Neural progenitor cell (in vitro differentiated cells): ENCODE data around the gene SLC20A1. TPM values are rescaled to one million over a fixed set of nuclear protein-coding genes. Genes with fewer than 3 reads are reported as not detected.
"Not testable (repeated sequence)": the region's sequence is repeated elsewhere in the genome, so short reads cannot be mapped to it uniquely, and the experiment has no call there.

Experiments
- DNase-seq: peaks from one replicate; pipeline ENCODE4 v3.0.0-alpha.2; 2016; ENCODE audit warnings: low spot score
- H2AFZ ChIP-seq: fragments of 200-600 bp; sonication (generic); replicated peaks from 2 replicates; pipeline ENCODE4 v1.6.1; 2016; ENCODE audit warnings: antibody characterized with exemption
- H3F3A ChIP-seq: fragments of 200-600 bp; sonication (generic); 2 replicates; pipeline ENCODE4 v1.6.1; 2016; ENCODE audit warnings: antibody characterized with exemption, low read depth
- H3K27ac ChIP-seq: fragments of 200-600 bp; sonication (generic); 2 replicates; pipeline ENCODE4 v1.5.1; 2016; ENCODE audit warnings: mild to moderate bottlenecking
- H3K27me3 ChIP-seq: fragments of 200-600 bp; sonication (generic); 2 replicates; pipeline ENCODE4 v1.6.1; 2016; ENCODE audit warnings: mild to moderate bottlenecking, moderate library complexity
- H3K36me3 ChIP-seq: fragments of 200-600 bp; sonication (generic); 2 replicates; pipeline ENCODE4 v1.5.1; 2016
- H3K4me1 ChIP-seq: fragments of 200-600 bp; sonication (generic); 2 replicates; pipeline ENCODE4 v1.6.1; 2016; ENCODE audit warnings: mixed run types
- H3K4me2 ChIP-seq: fragments of 200-600 bp; sonication (generic); 2 replicates; pipeline ENCODE4 v1.6.1; 2016
- H3K4me3 ChIP-seq: fragments of 200-600 bp; sonication (generic); 2 replicates; pipeline ENCODE4 v1.5.1; 2016
- H3K79me2 ChIP-seq: fragments of 200-600 bp; sonication (generic); 2 replicates; pipeline ENCODE4 v1.6.1; 2016; ENCODE audit warnings: low read depth
- H3K9ac ChIP-seq: fragments of 200-600 bp; sonication (generic); 2 replicates; pipeline ENCODE4 v1.6.1; 2016
- H3K9me3 ChIP-seq: fragments of 200-600 bp; sonication (generic); 2 replicates; pipeline ENCODE4 v1.5.1; 2016; ENCODE audit warnings: low read depth
- H4K20me1 ChIP-seq: fragments of 200-600 bp; sonication (generic); 2 replicates; pipeline ENCODE4 v1.6.1; 2016; ENCODE audit warnings: low read depth
- H3K27ac Mint-ChIP-seq: 3 replicates; pipeline ENCODE4 v1.8.0; 2021; ENCODE audit warnings: mixed read lengths
- H3K27me3 Mint-ChIP-seq: 2 replicates; pipeline ENCODE4 v1.8.0; 2022; ENCODE audit warnings: low read depth, mild to moderate bottlenecking, inconsistent platforms, moderate library complexity, mixed read lengths; ENCODE audit not compliant: insufficient read depth
- H3K36me3 Mint-ChIP-seq: 3 replicates; pipeline ENCODE4 v1.8.0; 2021; ENCODE audit warnings: mixed read lengths
- H3K4me1 Mint-ChIP-seq: 3 replicates; pipeline ENCODE4 v1.8.0; 2021; ENCODE audit warnings: mixed read lengths
- H3K4me3 Mint-ChIP-seq: 3 replicates; pipeline ENCODE4 v1.8.0; 2021; ENCODE audit warnings: mild to moderate bottlenecking, moderate library complexity, mixed read lengths
- H3K9me3 Mint-ChIP-seq: 3 replicates; pipeline ENCODE4 v1.8.0; 2020; ENCODE audit warnings: mixed read lengths
- CTCF ChIP-seq: fragments of 200-600 bp; sonication (generic); IDR thresholded peaks from 2 replicates; pipeline ENCODE4 v1.5.1; 2017; ENCODE audit warnings: antibody characterized with exemption, mild to moderate bottlenecking
- EZH2 ChIP-seq: fragments of 200-600 bp; sonication (generic); IDR thresholded peaks from 2 replicates; pipeline ENCODE4 v1.6.1; 2017; ENCODE audit warnings: antibody characterized with exemption, mild to moderate bottlenecking, moderate library complexity
- EZH2phosphoT487 ChIP-seq: fragments of 200-600 bp; sonication (generic); IDR thresholded peaks from 2 replicates; pipeline ENCODE4 v1.6.1; 2017; ENCODE audit warnings: antibody characterized with exemption
- total RNA-seq: library from RNA; depleted of rRNA; stranded (reverse); fragments of >200 nt; gene quantifications from 2 replicates; pipeline ENCODE4 v1.2.3, GENCODE V29; 2015; ENCODE audit warnings: low replicate concordance

Gene SLC20A1
- total RNA-seq, 1 donor from 2014 or later, result 61.1 TPM

GRCh38 chr2:112615051-112615450 is 30.7 kb upstream of the SLC20A1 start:
- no peaks in the 10 kb centered on the region for H3K27me3 ChIP-seq
- H3K4me1 ChIP-seq, result peaks cover 7% of the 10 kb centered on the region
- H3K4me3 Mint-ChIP-seq, result no peak overlapping the region
- H3K9me3 ChIP-seq, result no peaks in the 10 kb centered on the region
- peaks cover 7% of the 10 kb centered on the region for H3K4me1 Mint-ChIP-seq
- peaks cover 2% of the 10 kb centered on the region for H3K36me3 Mint-ChIP-seq
- H3K27me3 Mint-ChIP-seq, result peaks cover 7% of the 10 kb centered on the region
- no peak overlapping the region for H3K27ac ChIP-seq
- no peak overlapping the region for H3K4me2 ChIP-seq
- no peak overlapping the region for H3K9ac ChIP-seq
- H2AFZ ChIP-seq, result peak overlapping the region; percentile 94
- H3F3A ChIP-seq, result no peaks in the 10 kb centered on the region
- no peaks in the 10 kb centered on the region for H3K79me2 ChIP-seq
- no peaks in the 10 kb centered on the region for H4K20me1 ChIP-seq
- H3K36me3 ChIP-seq, result no peaks in the 10 kb centered on the region
- H3K27ac Mint-ChIP-seq, result no peak overlapping the region
- H3K9me3 Mint-ChIP-seq, result peaks cover 8% of the 10 kb centered on the region
- DNase-seq, result no peak
- no peak overlapping the region for H3K4me3 ChIP-seq
- TF ChIP-seq CTCF, result no peak
- no peak for TF ChIP-seq EZH2
- TF ChIP-seq EZH2phosphoT487, result no peak

- H3K4me3 ChIP-seq, H4K20me1 ChIP-seq, H3K27me3 ChIP-seq, H3K36me3 Mint-ChIP-seq, H3K9me3 Mint-ChIP-seq, DNase-seq, H3K79me2 ChIP-seq, H3K36me3 ChIP-seq, H3K4me1 ChIP-seq, H3K27ac ChIP-seq, H3K4me1 Mint-ChIP-seq, H3K9me3 ChIP-seq, H3K9ac ChIP-seq, H3F3A ChIP-seq, H3K4me2 ChIP-seq, H3K27ac Mint-ChIP-seq, H2AFZ ChIP-seq, H3K4me3 Mint-ChIP-seq, H3K27me3 Mint-ChIP-seq: not testable (repeated sequence)
These were observed 29.9 kb upstream of the SLC20A1 start for GRCh38 chr2:112615798-112616197.

GRCh38 chr2:112618383-112618782 is 27.4 kb upstream of the SLC20A1 start:
- Mint-ChIP-seq H3K4me3 (no peak overlapping the region), H3K4me1 (peaks cover 7% of the 10 kb centered on the region), H3K27me3 (peaks cover 8% of the 10 kb centered on the region), H3K36me3 (peaks cover 2% of the 10 kb centered on the region), H3K27ac (no peak overlapping the region), H3K9me3 (no peaks in the 10 kb centered on the region)
- H3K9ac ChIP-seq, result no peak overlapping the region
- H3K79me2 ChIP-seq, result no peaks in the 10 kb centered on the region
- H3K36me3 ChIP-seq, result no peaks in the 10 kb centered on the region
- no peak overlapping the region for H3K4me3 ChIP-seq
- H3K27me3 ChIP-seq, result no peaks in the 10 kb centered on the region
- H3K9me3 ChIP-seq, result no peaks in the 10 kb centered on the region
- no peak overlapping the region for H3K27ac ChIP-seq
- no peaks in the 10 kb centered on the region for H4K20me1 ChIP-seq
- no peak for TF ChIP-seq EZH2phosphoT487
- TF ChIP-seq EZH2, result no peak
- no peak for TF ChIP-seq CTCF
- DNase-seq, result no peak
- H2AFZ ChIP-seq, result no peak overlapping the region
- H3F3A ChIP-seq, result no peaks in the 10 kb centered on the region
- no peak overlapping the region for H3K4me2 ChIP-seq
- peaks cover 7% of the 10 kb centered on the region for H3K4me1 ChIP-seq

- peak; percentile 12 for DNase-seq
- Histone ChIP-seq H3K9ac (no peak overlapping the region), H3K36me3 (no peaks in the 10 kb centered on the region), H3K4me3 (no peak overlapping the region), H3K9me3 (no peaks in the 10 kb centered on the region), H3K79me2 (no peaks in the 10 kb centered on the region), H4K20me1 (no peaks in the 10 kb centered on the region), H3K4me2 (peak overlapping the region; percentile 31), H3K27ac (no peak overlapping the region), H3K27me3 (no peaks in the 10 kb centered on the region), H2AFZ (no peak overlapping the region), H3F3A (no peaks in the 10 kb centered on the region), H3K4me1 (no peaks in the 10 kb centered on the region)
- TF ChIP-seq CTCF, result no peak
- TF ChIP-seq EZH2, result no peak
- TF ChIP-seq EZH2phosphoT487, result no peak
- Mint-ChIP-seq H3K27ac (no peak overlapping the region), H3K4me3 (no peak overlapping the region), H3K4me1 (no peaks in the 10 kb centered on the region), H3K9me3 (no peaks in the 10 kb centered on the region), H3K27me3 (peaks cover 6% of the 10 kb centered on the region), H3K36me3 (no peaks in the 10 kb centered on the region)
These were observed 23.8 kb upstream of the SLC20A1 start for GRCh38 chr2:112621790-112622527.
